ENCODE results near the gene CMBL.

DNA sequence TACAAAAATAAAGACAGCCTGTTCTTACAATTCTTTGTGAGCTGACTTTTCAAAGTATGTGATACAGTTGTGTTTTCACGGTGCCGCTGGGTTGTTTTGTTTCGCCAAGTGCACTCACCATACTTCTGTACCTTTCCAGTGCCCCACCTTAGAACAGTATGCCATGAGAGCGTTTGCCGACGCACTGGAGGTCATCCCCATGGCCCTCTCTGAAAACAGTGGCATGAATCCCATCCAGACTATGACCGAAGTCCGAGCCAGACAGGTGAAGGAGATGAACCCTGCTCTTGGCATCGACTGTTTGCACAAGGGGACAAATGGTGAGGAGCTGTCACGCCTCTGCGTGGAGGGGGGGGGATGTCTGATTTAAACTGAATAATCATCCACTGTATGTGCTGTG, 44.7 kb downstream of the CMBL start:
- TF ChIP-seq POLR2AphosphoS5 (IDR thresholded peaks at IDR 0.05; ENCODE audit: borderline replicate concordance, low read depth, low read length) (no peak), EZH2 (IDR thresholded peaks at IDR 0.05) (no peak)
